Measurements from ENCODE around the gene USH2A.

DNA sequence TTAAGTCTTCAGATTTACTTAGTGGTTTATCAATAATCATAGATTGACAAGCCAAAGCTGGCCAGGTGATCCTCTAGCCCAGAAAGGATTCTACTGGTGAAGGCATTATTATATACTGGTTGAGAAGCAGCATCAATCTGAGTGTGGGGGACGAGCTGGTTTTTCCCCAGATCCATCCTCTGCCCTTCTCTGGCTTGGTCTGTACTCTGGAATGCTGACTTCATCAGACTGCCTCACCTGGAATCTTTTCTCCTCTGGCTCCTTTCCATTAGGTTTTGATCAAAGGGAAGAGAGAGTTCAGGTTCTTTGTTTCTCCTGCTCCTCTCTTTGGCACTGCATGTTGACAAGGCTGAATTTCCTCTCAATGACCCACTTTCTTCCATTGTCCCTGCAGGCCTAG, 762.2 kb downstream of the USH2A start:
- TF ChIP-seq, protein P1, sequence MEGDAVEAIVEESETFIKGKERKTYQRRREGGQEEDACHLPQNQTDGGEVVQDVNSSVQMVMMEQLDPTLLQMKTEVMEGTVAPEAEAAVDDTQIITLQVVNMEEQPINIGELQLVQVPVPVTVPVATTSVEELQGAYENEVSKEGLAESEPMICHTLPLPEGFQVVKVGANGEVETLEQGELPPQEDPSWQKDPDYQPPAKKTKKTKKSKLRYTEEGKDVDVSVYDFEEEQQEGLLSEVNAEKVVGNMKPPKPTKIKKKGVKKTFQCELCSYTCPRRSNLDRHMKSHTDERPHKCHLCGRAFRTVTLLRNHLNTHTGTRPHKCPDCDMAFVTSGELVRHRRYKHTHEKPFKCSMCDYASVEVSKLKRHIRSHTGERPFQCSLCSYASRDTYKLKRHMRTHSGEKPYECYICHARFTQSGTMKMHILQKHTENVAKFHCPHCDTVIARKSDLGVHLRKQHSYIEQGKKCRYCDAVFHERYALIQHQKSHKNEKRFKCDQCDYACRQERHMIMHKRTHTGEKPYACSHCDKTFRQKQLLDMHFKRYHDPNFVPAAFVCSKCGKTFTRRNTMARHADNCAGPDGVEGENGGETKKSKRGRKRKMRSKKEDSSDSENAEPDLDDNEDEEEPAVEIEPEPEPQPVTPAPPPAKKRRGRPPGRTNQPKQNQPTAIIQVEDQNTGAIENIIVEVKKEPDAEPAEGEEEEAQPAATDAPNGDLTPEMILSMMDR (conservative IDR thresholded peaks at IDR 0.05; ENCODE audit: low read depth, low read length) = no peak
- no peak for TF ChIP-seq EZH2 (IDR thresholded peaks at IDR 0.05; ENCODE audit: borderline replicate concordance, low read depth, low read length, poor library complexity, severe bottlenecking)

Data from A673 (cell line).